Caki2 (cell line): ENCODE measurements around the gene RXFP1. TPM values are rescaled to one million over a fixed set of nuclear protein-coding genes. Genes with fewer than 3 reads are reported as not detected.

Source experiments
- DNase-seq: peaks from one replicate; pipeline ENCODE4 v3.0.0-alpha.2; 2015; ENCODE audit warnings: low read depth
- in situ Hi-C: cut with HindIII; loops from 2 replicates; pipeline ENCODE4 v1.10.0; 2016; ENCODE audit warnings: low sequenced_read_pairs, low pct_unique_long_range_greater_than_20kb, mixed read lengths
- total RNA-seq: library from RNA; depleted of rRNA; stranded (reverse); fragments of >200 nt; shearing (Covaris generic); gene quantifications from 2 replicates; pipeline ENCODE4 v1.2.3, GENCODE V29; 2014; ENCODE audit warnings: low replicate concordance

Gene RXFP1
- total RNA-seq, 1 experiment from 2014 or later: not detected

- in situ Hi-C loops: no loop called here
- DNase-seq: no peak
These were observed 77.5 kb downstream of the RXFP1 start for GRCh38 chr4:158599150-158599549.

DNA sequence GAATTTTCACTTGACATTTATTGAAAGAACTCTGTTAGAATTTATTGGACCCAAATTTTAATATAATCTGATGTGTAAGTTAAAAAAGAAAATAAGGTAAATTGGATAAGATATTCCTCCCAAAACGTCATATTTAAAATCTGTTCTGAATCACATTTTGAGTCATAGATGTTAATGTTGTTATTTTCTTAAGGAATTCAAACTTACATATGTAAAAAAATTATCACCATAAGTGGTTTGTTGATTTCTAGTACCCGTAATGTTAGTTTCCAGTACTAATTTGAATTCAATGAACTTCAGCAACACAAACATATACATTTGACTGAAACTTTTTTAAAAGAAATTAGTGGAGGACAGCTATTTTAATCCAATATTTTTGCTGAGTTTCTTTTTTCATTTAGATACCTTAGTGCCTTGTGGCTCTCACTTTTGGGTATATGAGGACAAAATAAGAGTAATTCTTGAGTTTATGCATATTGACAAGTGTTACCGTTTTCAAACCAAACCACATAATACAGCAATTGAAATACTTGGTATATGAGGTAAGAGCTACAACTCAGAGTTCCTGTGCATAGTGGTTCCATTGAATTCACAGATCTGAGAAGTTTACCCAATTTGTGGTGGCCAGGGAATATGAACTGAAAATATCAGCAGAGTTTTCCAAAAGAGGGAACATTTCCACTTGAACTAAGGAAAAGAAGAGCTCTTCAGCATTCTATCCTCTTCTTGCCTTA lies 78.2 kb downstream of the RXFP1 start:
- no peak for DNase-seq
- in situ Hi-C loops: no loop called here

DNA sequence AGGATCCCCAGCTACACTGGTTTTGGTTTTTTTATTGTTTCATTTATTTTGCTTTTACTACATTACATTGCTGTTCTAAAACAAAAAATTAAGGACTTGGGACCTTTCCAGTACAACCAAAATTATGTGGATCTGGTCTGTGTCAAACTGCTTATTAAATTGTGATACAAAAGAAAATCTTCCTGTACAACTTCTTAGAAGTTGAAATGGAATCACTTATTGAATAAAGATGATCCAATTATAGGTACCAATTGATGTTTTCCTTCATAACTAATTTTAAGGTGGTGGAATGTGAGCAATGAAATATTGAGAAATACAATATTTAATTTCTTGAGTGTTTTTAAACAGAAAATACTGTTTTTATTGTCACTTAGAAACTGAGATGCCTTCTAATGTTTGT lies 82.7 kb downstream of the RXFP1 start:
- in situ Hi-C loops: no loop called here
- no peak for DNase-seq

GRCh38 chr4:158605393-158605792 lies 83.7 kb downstream of the RXFP1 start:
- no peak for DNase-seq
- in situ Hi-C loops: no loop called here

DNA sequence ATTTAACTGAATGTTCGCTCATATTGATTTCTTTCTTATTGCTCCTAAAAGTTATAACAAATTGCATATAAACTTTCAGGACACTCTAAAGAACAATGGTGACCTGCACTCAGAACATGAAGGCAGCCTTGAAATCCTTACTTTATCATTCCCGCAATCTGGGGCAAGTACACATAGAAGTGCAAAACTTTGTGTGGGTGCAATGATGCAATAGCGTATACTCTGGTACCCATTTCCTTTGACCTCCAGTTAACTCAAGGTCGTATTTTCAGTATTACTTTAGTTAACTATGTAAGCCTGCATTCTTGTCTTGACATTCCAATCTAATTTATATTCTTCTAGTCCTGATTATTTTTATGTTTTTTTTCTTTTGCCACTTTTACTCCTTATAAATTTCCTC lies 85.3 kb downstream of the RXFP1 start:
- in situ Hi-C loops: no loop called here

DNA sequence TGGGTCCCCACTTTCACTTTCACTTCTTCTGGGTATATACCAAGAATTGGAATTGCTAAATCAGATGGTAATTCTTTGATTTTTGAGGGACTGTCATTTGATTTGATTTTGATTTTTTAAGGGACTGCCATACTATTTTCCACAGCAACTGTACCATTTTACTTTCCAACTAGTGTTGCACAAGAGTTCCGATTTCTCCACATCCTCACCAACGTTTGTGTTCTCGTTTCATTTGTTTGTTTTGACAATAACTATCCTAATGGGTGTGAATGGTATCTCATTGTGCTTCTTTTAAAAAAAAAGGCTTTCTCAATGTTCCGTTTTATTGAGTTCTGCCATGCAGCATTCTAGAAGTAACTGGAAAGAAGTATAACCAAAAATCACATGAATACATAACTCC lies 87.4 kb downstream of the RXFP1 start:
- no peak for DNase-seq
- in situ Hi-C loops: no loop called here

More for the DNA sequence above, 85.3 kb downstream of the RXFP1 start:
- no peak for DNase-seq

GRCh38 chr4:158610790-158611189 lies 89.1 kb downstream of the RXFP1 start:
- DNase-seq: no peak
- in situ Hi-C loops: no loop called here

DNA sequence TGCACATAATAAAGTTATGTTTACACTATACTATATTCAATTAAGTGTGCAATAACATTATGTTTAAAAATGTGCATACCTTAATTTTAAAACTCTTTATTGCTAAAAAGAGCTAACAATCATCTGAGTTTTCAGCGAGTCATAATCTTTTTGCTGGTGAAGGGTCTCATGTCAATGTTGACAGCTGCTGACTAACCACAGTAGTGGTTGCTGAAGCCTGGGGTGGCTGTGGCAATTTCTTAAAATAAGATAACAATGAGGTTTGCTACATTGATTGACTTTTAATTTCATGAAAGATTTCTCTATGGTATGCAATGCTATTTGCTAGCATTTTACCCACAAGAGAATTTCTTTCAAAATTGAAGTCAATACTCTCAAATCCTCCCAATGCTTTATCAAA lies 91.4 kb downstream of the RXFP1 start:
- in situ Hi-C loops: no loop called here
- DNase-seq: no peak

- no peak for DNase-seq
- in situ Hi-C loops: no loop called here
These were observed 96.3 kb downstream of the RXFP1 start for GRCh38 chr4:158617956-158618355.

GRCh38 chr4:158621729-158622128 lies 100.0 kb downstream of the RXFP1 start:
- in situ Hi-C loops: no loop called here
- no peak for DNase-seq

GRCh38 chr4:158622251-158622650 lies 100.6 kb downstream of the RXFP1 start:
- in situ Hi-C loops: no loop called here
- no peak for DNase-seq

DNA sequence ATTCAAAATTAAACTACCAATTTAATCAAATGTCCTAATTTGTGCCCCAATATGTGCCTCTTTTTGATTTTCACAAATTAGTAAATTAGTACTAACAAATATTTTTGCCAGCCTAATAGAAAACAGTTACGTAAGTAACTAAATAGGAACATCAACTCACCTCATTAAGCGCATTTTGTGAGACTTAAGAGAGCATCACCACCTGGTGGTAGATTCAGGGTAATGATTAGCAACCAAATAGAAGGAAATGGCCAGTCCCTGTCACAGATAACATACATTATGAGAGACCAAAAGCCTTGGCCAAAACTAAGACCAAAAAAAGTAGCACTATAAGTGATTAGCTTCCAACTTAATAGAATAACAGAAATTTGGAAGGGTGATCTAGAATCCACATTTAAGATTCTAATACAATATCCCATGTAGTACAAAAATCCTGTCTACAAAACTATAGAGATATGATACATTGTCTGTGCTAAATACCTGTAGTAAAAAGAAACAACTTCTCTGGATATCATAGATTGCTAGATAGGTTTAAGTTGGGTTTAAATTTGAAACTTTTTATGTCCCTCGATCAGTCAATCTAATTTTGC lies 103.3 kb downstream of the RXFP1 start:
- in situ Hi-C loops: no loop called here
- peak; percentile 22 for DNase-seq

GRCh38 chr4:158625544-158625943 lies 103.9 kb downstream of the RXFP1 start:
- DNase-seq: no peak
- in situ Hi-C loops: no loop called here

- DNase-seq: no peak
- in situ Hi-C loops: no loop called here
These were observed 109.2 kb downstream of the RXFP1 start for GRCh38 chr4:158630893-158631292.

- in situ Hi-C loops: no loop called here
These were observed 114.9 kb downstream of the RXFP1 start for GRCh38 chr4:158636619-158637018.

GRCh38 chr4:158644356-158644755 lies 122.7 kb downstream of the RXFP1 start:
- in situ Hi-C loops: no loop called here

More at GRCh38 chr4:158636619-158637018, 114.9 kb downstream of the RXFP1 start:
- no peak for DNase-seq

GRCh38 chr4:158644760-158645159 lies 123.1 kb downstream of the RXFP1 start:
- in situ Hi-C loops: no loop called here
- no peak for DNase-seq

More at GRCh38 chr4:158644356-158644755, 122.7 kb downstream of the RXFP1 start:
- no peak for DNase-seq

- in situ Hi-C loops: no loop called here
These were observed 127.5 kb downstream of the RXFP1 start for GRCh38 chr4:158649111-158649680.

GRCh38 chr4:158652920-158653319 lies 131.2 kb downstream of the RXFP1 start:
- in situ Hi-C loops: no loop called here

More at GRCh38 chr4:158649111-158649680, 127.5 kb downstream of the RXFP1 start:
- no peak for DNase-seq

GRCh38 chr4:158656439-158656838 lies 134.8 kb downstream of the RXFP1 start:
- in situ Hi-C loops: no loop called here

More at GRCh38 chr4:158652920-158653319, 131.2 kb downstream of the RXFP1 start:
- no peak for DNase-seq

More at GRCh38 chr4:158656439-158656838, 134.8 kb downstream of the RXFP1 start:
- no peak for DNase-seq
